Fibroblast of villous mesenchyme (primary cell): ENCODE data around the gene RNF186. TPM values are rescaled to one million over a fixed set of nuclear protein-coding genes. Genes with fewer than 3 reads are reported as not detected.

Experiments
- DNase-seq: peaks from one replicate; pipeline ENCODE4 v3.0.0-alpha.2; 2010; ENCODE audit warnings: low read depth
- H3K4me3 ChIP-seq: 2 replicates; pipeline ENCODE4 v1.5.1; 2011; ENCODE audit warnings: low read depth, mild to moderate bottlenecking, low read length
- CTCF ChIP-seq: IDR thresholded peaks from 2 replicates; pipeline ENCODE4 v1.5.1; 2012; ENCODE audit warnings: low read depth, mild to moderate bottlenecking, low read length; ENCODE audit not compliant: insufficient read depth
- total RNA-seq: library from RNA; depleted of rRNA; stranded (reverse); fragments of >200 nt; gene quantifications from 2 replicates; pipeline ENCODE4 v1.2.3, GENCODE V29; 2012

RNF186 gene
- total RNA-seq, 1 donor, result not detected

DNA sequence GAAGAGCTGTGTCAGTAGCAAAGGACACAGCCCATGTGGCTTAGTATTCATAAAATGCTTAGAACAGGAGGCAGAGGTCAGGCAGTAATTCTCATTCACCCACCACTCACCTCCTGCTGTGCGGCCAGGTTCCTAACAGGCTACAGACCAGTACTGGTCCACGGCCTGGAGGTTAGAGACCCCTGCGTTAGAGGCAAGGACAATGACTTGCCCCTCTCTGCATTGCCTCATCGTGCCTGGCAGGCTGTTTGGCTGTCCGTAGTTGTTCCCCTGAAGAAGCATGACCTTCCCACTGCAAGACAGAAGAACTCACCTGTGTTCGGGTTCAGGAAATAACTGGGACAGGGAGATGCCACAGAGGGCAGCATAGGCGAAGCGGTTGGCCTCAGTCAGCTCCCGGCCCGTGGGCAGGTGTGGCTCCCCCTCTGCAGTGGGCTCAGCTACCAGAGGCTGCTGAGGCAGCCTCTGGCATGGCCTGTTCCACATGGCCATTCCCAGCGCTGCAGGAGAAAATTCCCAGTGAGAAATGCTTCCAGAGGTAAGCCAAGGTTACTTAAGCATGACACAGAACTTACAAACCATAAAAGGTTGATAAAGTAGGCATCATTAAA is 34.7 kb downstream of the RNF186 start:
- no peak overlapping the region for H3K4me3 ChIP-seq
- TF ChIP-seq CTCF, result no peak
- DNase-seq, result no peak

- H3K4me3 ChIP-seq, result no peak overlapping the region
- no peak for TF ChIP-seq CTCF
- DNase-seq, result no peak
Measured at GRCh38 chr1:19776933-19777332, 38.1 kb downstream of the RNF186 start.

DNA sequence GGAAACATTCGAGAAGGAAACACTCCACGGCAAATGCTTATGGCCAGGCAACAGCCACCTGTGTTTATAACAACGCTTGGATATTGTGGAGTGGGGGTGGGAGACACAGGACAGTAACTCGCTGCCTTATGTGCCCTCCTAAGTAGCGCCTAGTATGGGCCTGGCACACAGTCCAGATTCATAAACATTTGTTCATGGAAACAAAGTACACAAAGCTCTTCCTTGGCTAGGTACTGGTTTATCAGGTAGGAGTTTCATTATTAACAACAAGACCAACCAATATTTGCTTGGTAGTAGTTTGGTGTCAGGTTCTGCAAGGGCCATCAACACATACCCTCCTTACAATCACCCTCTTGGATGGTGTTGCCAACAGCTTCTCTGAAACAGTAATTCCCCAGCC is 38.8 kb downstream of the RNF186 start:
- no peak for TF ChIP-seq CTCF
- H3K4me3 ChIP-seq, result no peak overlapping the region
- DNase-seq, result no peak

- no peak overlapping the region for H3K4me3 ChIP-seq
- TF ChIP-seq CTCF, result no peak
- DNase-seq, result no peak
Measured at GRCh38 chr1:19775831-19776230, 39.3 kb downstream of the RNF186 start.

DNA sequence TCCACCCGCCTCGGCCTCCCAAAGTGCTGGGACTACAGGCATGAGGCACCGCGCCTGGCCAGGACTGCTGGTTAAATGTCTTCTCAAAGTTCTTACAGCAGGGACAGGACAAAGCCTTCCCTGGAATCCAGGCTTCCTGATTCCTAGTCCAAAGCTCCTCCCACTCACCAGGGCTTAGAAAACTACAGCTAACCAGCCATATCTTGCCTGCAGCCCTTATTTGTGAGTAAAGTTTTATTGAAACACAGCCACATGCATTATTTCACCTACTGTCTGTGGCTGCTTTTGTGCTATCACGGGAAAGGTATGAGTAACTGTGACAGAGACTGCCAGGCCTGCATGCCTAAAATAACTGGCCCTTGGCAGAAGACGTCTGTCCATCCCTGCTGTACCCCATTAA is 39.8 kb downstream of the RNF186 start:
- DNase-seq, result no peak
- TF ChIP-seq CTCF, result no peak
- no peak overlapping the region for H3K4me3 ChIP-seq

DNA sequence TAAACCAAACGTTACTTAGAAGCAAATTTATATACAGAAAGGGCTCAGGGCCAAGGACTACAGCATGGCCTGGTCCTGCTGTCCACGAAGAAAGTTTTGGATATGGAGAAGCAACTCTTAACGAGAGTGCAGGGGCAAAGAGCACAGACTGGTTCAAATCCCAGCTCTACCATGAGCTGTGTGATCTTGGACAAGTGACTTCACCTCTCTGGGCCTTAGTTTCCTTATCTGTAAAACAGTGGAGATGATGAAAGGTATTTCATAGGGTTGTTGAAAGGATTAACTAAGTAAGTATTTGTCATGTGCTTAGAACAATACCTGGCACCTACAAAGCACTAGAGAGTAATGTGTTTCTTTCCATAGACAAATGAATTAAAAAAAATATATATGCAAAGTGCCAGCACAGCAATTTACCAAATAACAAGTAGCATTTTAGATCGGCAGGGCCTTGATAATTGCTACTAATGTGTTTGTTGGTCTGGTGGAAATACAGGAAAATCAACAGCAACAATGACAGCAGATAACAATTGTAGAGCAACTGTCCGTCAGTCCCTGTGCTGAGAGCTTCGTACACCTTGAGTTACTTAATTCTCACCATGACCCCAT is 40.8 kb downstream of the RNF186 start:
- H3K4me3 ChIP-seq, result no peak overlapping the region
- no peak for DNase-seq
- no peak for TF ChIP-seq CTCF

DNA sequence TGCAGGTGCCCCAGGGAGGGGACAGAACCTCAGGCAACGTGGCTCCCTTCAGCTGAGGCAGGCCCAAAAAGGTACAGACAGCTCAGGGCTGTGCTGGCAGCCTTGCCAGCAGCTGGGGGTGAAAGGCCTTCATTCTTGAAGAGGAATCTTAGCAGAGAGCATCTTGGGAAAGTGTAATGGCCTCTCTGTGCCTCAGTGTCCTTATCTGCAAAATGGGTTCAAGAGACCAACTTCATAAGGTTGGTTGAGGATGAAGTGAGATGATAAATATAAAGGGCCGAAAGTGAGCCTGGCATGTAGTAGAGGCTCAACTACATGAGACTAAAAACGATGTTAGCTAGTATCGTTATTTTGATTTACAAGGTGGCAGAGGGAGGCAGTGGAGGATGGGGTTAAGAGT is 41.6 kb downstream of the RNF186 start:
- TF ChIP-seq CTCF, result no peak
- no peak overlapping the region for H3K4me3 ChIP-seq
- DNase-seq, result no peak
